Nephron (organoid): ENCODE results near the gene USH2A.

Source experiments
- H3K27ac Mint-ChIP-seq, 3 experiments: 2 replicates each; pipeline ENCODE4 v1.8.0; 2020; ENCODE audit warnings: mixed read lengths in 3 of 3, mild to moderate bottlenecking in 2 of 3, moderate library complexity in 1 of 3
- H3K27me3 Mint-ChIP-seq: 2 replicates; pipeline ENCODE4 v1.8.0; 2021; ENCODE audit warnings: low read depth, mild to moderate bottlenecking, moderate library complexity, mixed read lengths
- H3K36me3 Mint-ChIP-seq: 2 replicates; pipeline ENCODE4 v1.8.0; 2020; ENCODE audit warnings: low read depth, mixed read lengths
- H3K4me1 Mint-ChIP-seq: 2 replicates; pipeline ENCODE4 v1.8.0; 2020; ENCODE audit warnings: mixed read lengths
- H3K4me3 Mint-ChIP-seq, 3 experiments: 2 replicates each; pipeline ENCODE4 v1.8.0; 2020; ENCODE audit warnings: mild to moderate bottlenecking in 3 of 3, mixed read lengths in 3 of 3, moderate library complexity in 2 of 3
- H3K9me3 Mint-ChIP-seq: 2 replicates; pipeline ENCODE4 v1.8.0; 2020; ENCODE audit warnings: mixed read lengths
- CTCF ChIP-seq, 3 experiments: fragments of 200-600 bp; sonication (generic); IDR thresholded peaks; one replicate each; pipeline ENCODE4 v1.5.0; 2021; ENCODE audit warnings: antibody characterized with exemption in 3 of 3; ENCODE audit not compliant: unreplicated experiment in 3 of 3

The USH2A gene

GRCh38 chr1:216193839-216194443, 229.3 kb downstream of the USH2A start:
- H3K9me3 Mint-ChIP-seq, result no peaks in the 10 kb centered on the region

GRCh38 chr1:216190438-216190837, 232.8 kb downstream of the USH2A start:
- H3K27me3 Mint-ChIP-seq, result no peaks in the 10 kb centered on the region
- H3K4me1 Mint-ChIP-seq, result no peaks in the 10 kb centered on the region
- H3K4me3 Mint-ChIP-seq, result no peak overlapping the region
- no peaks in the 10 kb centered on the region for H3K9me3 Mint-ChIP-seq
- no peaks in the 10 kb centered on the region for H3K36me3 Mint-ChIP-seq
- no peak for TF ChIP-seq CTCF (IDR thresholded peaks at IDR 0.05; ENCODE audit: unreplicated experiment in 3 of 3)
- no peak overlapping the region for H3K27ac Mint-ChIP-seq

More at GRCh38 chr1:216193839-216194443, 229.3 kb downstream of the USH2A start:
- no peaks in the 10 kb centered on the region for H3K27me3 Mint-ChIP-seq
- no peak overlapping the region for H3K4me3 Mint-ChIP-seq
- H3K27ac Mint-ChIP-seq, result no peak overlapping the region
- H3K4me1 Mint-ChIP-seq, result no peaks in the 10 kb centered on the region
- H3K36me3 Mint-ChIP-seq, result no peaks in the 10 kb centered on the region
- no peak for TF ChIP-seq CTCF (IDR thresholded peaks at IDR 0.05; ENCODE audit: unreplicated experiment in 3 of 3)

GRCh38 chr1:216186816-216187215, 236.4 kb downstream of the USH2A start:
- Mint-ChIP-seq H3K4me3 (no peak overlapping the region), H3K9me3 (no peaks in the 10 kb centered on the region), H3K27ac (no peak overlapping the region), H3K4me1 (peaks cover 12% of the 10 kb centered on the region), H3K27me3 (no peaks in the 10 kb centered on the region), H3K36me3 (no peaks in the 10 kb centered on the region)
- TF ChIP-seq CTCF (IDR thresholded peaks at IDR 0.05; ENCODE audit: unreplicated experiment in 3 of 3), result no peak

GRCh38 chr1:216186141-216186540, 237.1 kb downstream of the USH2A start:
- Mint-ChIP-seq H3K27ac (no peak overlapping the region), H3K4me3 (no peak overlapping the region), H3K4me1 (peaks cover 12% of the 10 kb centered on the region), H3K27me3 (peaks cover 3% of the 10 kb centered on the region), H3K9me3 (no peaks in the 10 kb centered on the region), H3K36me3 (no peaks in the 10 kb centered on the region)
- TF ChIP-seq CTCF (IDR thresholded peaks at IDR 0.05; ENCODE audit: unreplicated experiment in 3 of 3), result no peak

GRCh38 chr1:216184126-216184680, 239.0 kb downstream of the USH2A start:
- no peak overlapping the region for H3K4me3 Mint-ChIP-seq
- no peaks in the 10 kb centered on the region for H3K36me3 Mint-ChIP-seq
- H3K27me3 Mint-ChIP-seq, result peaks cover 4% of the 10 kb centered on the region
- H3K4me1 Mint-ChIP-seq, result peaks cover 12% of the 10 kb centered on the region
- H3K9me3 Mint-ChIP-seq, result no peaks in the 10 kb centered on the region
- TF ChIP-seq CTCF (IDR thresholded peaks at IDR 0.05; ENCODE audit: unreplicated experiment in 3 of 3), result no peak
- no peak overlapping the region for H3K27ac Mint-ChIP-seq

- Mint-ChIP-seq H3K4me1 (peaks cover 12% of the 10 kb centered on the region), H3K4me3 (no peak overlapping the region)
- no peak for TF ChIP-seq CTCF (IDR thresholded peaks at IDR 0.05; ENCODE audit: unreplicated experiment in 3 of 3)
Observed at GRCh38 chr1:216183454-216183853, 239.8 kb downstream of the USH2A start.

More at GRCh38 chr1:216183454-216183853, 239.8 kb downstream of the USH2A start:
- H3K9me3 Mint-ChIP-seq, result no peaks in the 10 kb centered on the region
- H3K27ac Mint-ChIP-seq, result no peak overlapping the region
- H3K36me3 Mint-ChIP-seq, result no peaks in the 10 kb centered on the region
- peaks cover 4% of the 10 kb centered on the region for H3K27me3 Mint-ChIP-seq
